A673 (cell line): ENCODE data around the gene TTC36.

Source experiments
- EZH2 ChIP-seq: fragments of 200-600 bp; sonication (generic); IDR thresholded peaks from 2 replicates; pipeline ENCODE4 v1.6.1; 2017; ENCODE audit warnings: borderline replicate concordance, low read depth, mild to moderate bottlenecking, mixed read lengths, antibody characterized with exemption, low read length; ENCODE audit not compliant: poor library complexity, severe bottlenecking
- TF ChIP-seq, protein P1 (sequence below): fragments of 300-800, 200-600 bp; sonication (generic); conservative IDR thresholded peaks from 2 replicates; pipeline ENCODE4 v1.5.1; 2017; ENCODE audit warnings: low read depth, mild to moderate bottlenecking, antibody characterized with exemption, low read length, moderate library complexity, mixed read lengths

DNA sequence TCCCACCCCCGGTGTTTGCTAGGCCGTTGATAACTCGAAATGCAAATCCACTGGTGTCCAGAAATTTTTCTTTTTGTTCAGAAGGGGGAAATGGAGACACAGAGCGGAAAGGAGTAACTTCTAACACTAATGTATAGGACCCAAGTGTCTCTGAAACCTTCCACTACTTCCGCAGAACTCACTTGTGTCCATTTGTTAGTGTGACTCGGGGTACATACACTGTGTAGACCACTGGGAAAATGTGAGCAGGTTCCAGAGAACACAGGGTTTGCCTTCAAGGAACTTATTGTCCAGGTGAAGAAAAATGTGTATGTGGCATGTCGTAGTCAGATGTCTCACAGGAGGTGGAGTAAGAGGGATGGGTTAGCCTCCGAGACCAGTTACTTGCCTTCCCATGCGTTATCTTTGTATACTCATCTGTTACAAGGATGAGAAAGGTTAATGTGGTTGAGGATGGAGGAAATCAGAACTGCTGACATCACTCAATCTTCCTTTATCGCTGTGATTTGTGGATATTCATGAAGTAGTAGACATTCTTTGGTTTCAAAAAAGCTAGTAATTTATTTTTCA, 45.8 kb downstream of the TTC36 start:
- TF ChIP-seq, protein P1, sequence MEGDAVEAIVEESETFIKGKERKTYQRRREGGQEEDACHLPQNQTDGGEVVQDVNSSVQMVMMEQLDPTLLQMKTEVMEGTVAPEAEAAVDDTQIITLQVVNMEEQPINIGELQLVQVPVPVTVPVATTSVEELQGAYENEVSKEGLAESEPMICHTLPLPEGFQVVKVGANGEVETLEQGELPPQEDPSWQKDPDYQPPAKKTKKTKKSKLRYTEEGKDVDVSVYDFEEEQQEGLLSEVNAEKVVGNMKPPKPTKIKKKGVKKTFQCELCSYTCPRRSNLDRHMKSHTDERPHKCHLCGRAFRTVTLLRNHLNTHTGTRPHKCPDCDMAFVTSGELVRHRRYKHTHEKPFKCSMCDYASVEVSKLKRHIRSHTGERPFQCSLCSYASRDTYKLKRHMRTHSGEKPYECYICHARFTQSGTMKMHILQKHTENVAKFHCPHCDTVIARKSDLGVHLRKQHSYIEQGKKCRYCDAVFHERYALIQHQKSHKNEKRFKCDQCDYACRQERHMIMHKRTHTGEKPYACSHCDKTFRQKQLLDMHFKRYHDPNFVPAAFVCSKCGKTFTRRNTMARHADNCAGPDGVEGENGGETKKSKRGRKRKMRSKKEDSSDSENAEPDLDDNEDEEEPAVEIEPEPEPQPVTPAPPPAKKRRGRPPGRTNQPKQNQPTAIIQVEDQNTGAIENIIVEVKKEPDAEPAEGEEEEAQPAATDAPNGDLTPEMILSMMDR, result no peak
- TF ChIP-seq EZH2, result no peak
